Keratinocyte (primary cell): ENCODE results near the gene FAM221B. TPM values are rescaled to one million over a fixed set of nuclear protein-coding genes. Genes with fewer than 3 reads are reported as not detected.

Experiments used
- DNase-seq: peaks from one replicate; pipeline ENCODE4 v3.0.0-alpha.2; 2011; ENCODE audit warnings: low read depth, missing footprints, low spot score
- FAIRE-seq: peaks from 2 replicates; lab custom pipeline; 2011; peaks lifted over from hg19 to GRCh38; lab: Jason Lieb, UNC
- H2AFZ ChIP-seq: 2 replicates; pipeline ENCODE4 v1.6.0; 2012; ENCODE audit warnings: low read length, control low read depth, inconsistent platforms; ENCODE audit not compliant: control insufficient read depth
- H3K27ac ChIP-seq: 2 replicates; pipeline ENCODE4 v1.5.1; 2011; ENCODE audit warnings: low read length; ENCODE audit not compliant: control insufficient read depth, insufficient read depth
- H3K27me3 ChIP-seq: 3 replicates; pipeline ENCODE4 v1.6.0; 2011; ENCODE audit warnings: low read length; ENCODE audit not compliant: control insufficient read depth, insufficient read depth; ENCODE audit errors: extremely low read depth
- H3K36me3 ChIP-seq, 2 experiments: 2 replicates in 1 of 2; 3 replicates in 1 of 2; pipeline ENCODE4 v1.5.1; 2011; ENCODE audit warnings: low read length in 2 of 2, mild to moderate bottlenecking in 1 of 2; ENCODE audit not compliant: control insufficient read depth in 2 of 2, insufficient read depth in 2 of 2; ENCODE audit errors: extremely low read depth in 1 of 2
- H3K4me1 ChIP-seq: 3 replicates; pipeline ENCODE4 v1.5.1; 2011; ENCODE audit warnings: low read length; ENCODE audit not compliant: control insufficient read depth, insufficient read depth; ENCODE audit errors: extremely low read depth
- H3K4me2 ChIP-seq: 3 replicates; pipeline ENCODE4 v1.6.0; 2011; ENCODE audit warnings: low read depth, low read length; ENCODE audit not compliant: control insufficient read depth, insufficient read depth; ENCODE audit errors: extremely low read depth
- H3K4me3 ChIP-seq, 3 experiments: fragments of 200-600 bp in 1 of 3; sonication (generic) in 1 of 3; 2 replicates in 2 of 3; 3 replicates in 1 of 3; pipeline ENCODE4 v1.5.1; 2011 to 2016; ENCODE audit warnings: low read length in 3 of 3, mild to moderate bottlenecking in 3 of 3, control low read depth in 2 of 3, inconsistent platforms in 1 of 3, low read depth in 1 of 3, mixed read lengths in 1 of 3, mixed run types in 1 of 3, moderate library complexity in 1 of 3; ENCODE audit not compliant: control insufficient read depth in 2 of 3, insufficient read depth in 2 of 3; ENCODE audit errors: extremely low read depth in 1 of 3
- H3K79me2 ChIP-seq: 2 replicates; pipeline ENCODE4 v1.6.0; 2012; ENCODE audit warnings: low read length; ENCODE audit not compliant: control insufficient read depth, insufficient read depth
- H3K9ac ChIP-seq: 3 replicates; pipeline ENCODE4 v1.6.0; 2011; ENCODE audit warnings: low read length; ENCODE audit not compliant: control insufficient read depth, insufficient read depth; ENCODE audit errors: extremely low read depth
- H3K9me1 ChIP-seq: 3 replicates; pipeline ENCODE4 v1.6.0; 2011; ENCODE audit warnings: low read length; ENCODE audit not compliant: control insufficient read depth, insufficient read depth; ENCODE audit errors: extremely low read depth
- H3K9me3 ChIP-seq: 2 replicates; pipeline ENCODE4 v1.5.1; 2012; ENCODE audit warnings: low read depth, low read length; ENCODE audit not compliant: control insufficient read depth
- H4K20me1 ChIP-seq: 3 replicates; pipeline ENCODE4 v1.6.0; 2011; ENCODE audit warnings: low read length; ENCODE audit not compliant: control insufficient read depth, insufficient read depth; ENCODE audit errors: extremely low read depth
- EZH2 ChIP-seq: IDR thresholded peaks from one replicate; pipeline ENCODE4 v1.6.1; 2012; ENCODE audit warnings: inconsistent platforms, mild to moderate bottlenecking, low read length, moderate library complexity
- dilution Hi-C: fragments of 300-500 bp; cut with MboI; formaldehyde crosslinking; loops from one replicate; pipeline ENCODE4 v1.7.0; 2020; ENCODE audit warnings: low sequenced_read_pairs; ENCODE audit not compliant: extremely low pct_ligation_motif_present
- polyA plus RNA-seq, 5 experiments: library from polyadenylated mRNA; depleted of rRNA in 3 of 5; stranded (reverse) in 3 of 5; stranded (forward) in 1 of 5; unstranded in 1 of 5; fragments of >200 nt; gene quantifications; 1 replicate in 1 of 5; 2 replicates in 3 of 5; 3 replicates in 1 of 5; pipeline versions ENCODE4 v1.2.1 to v1.2.3, GENCODE V29; 2011 to 2012; ENCODE audit warnings: missing spikeins in 2 of 5, low read depth in 1 of 5, low replicate concordance in 1 of 5
- TF ChIP-seq, protein P1 (sequence below), 3 experiments: IDR thresholded peaks in 1 of 3; conservative IDR thresholded peaks in 1 of 3; optimal IDR thresholded peaks in 1 of 3; 2 replicates in 2 of 3; 3 replicates in 1 of 3; pipeline versions ENCODE3 to v1.5.1; 2011; ENCODE audit warnings: low read length in 3 of 3, mild to moderate bottlenecking in 3 of 3, moderate library complexity in 2 of 3, control low read depth in 1 of 3, inconsistent platforms in 1 of 3; ENCODE audit not compliant: insufficient read depth in 2 of 3; ENCODE audit errors: extremely low read depth in 1 of 3

The FAM221B gene
- polyA plus RNA-seq, 1 donor (not counting 4 experiments of a cell fraction or from before 2014, with no cell fraction given): not detected

DNA sequence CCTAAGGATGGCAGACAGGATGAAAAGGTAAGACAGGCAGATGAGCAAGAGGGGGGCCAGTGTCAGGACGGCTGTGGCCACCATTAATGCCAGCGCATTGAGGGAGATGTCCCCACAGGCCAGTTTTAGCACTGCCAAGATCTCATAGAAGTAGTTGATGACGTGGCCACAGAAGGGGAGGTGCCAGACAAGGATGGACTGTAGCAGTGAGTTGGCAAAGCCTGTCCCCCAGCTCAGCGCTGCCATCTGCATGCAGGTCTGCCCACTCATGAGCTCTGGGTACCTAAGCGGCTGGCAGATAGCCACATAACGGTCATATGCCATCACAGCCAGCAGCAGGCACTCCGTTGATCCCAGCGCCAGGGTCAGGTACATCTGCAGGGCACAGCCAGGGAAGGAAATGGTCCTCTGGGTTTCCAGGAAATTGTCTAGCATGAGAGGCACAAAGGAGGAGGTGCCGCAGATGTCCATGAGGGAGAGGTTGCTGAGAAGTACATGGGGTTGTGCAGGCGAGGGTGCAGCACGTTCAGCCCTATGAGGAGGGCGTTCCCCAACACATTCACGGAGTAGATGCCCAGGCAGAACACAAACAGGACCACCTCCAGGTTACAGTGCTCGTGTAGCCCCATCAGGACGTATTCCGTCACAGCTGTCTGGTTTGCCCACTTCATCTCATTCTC, 30.9 kb upstream of the FAM221B start:
- no peak for TF ChIP-seq EZH2
- TF ChIP-seq, protein P1, sequence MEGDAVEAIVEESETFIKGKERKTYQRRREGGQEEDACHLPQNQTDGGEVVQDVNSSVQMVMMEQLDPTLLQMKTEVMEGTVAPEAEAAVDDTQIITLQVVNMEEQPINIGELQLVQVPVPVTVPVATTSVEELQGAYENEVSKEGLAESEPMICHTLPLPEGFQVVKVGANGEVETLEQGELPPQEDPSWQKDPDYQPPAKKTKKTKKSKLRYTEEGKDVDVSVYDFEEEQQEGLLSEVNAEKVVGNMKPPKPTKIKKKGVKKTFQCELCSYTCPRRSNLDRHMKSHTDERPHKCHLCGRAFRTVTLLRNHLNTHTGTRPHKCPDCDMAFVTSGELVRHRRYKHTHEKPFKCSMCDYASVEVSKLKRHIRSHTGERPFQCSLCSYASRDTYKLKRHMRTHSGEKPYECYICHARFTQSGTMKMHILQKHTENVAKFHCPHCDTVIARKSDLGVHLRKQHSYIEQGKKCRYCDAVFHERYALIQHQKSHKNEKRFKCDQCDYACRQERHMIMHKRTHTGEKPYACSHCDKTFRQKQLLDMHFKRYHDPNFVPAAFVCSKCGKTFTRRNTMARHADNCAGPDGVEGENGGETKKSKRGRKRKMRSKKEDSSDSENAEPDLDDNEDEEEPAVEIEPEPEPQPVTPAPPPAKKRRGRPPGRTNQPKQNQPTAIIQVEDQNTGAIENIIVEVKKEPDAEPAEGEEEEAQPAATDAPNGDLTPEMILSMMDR (optimal IDR thresholded peaks at IDR 0.05 in 1 of 3, IDR thresholded peaks at IDR 0.05 in 1 of 3, conservative IDR thresholded peaks at IDR 0.05 in 1 of 3; ENCODE audit: extremely low read depth in 1 of 3, insufficient read depth in 2 of 3, low read length in 3 of 3): peak in 1 of 3 experiments; percentile 23
- H3K4me1 ChIP-seq: no peaks in the 10 kb centered on the region
- no peak for DNase-seq
- H3K79me2 ChIP-seq: no peaks in the 10 kb centered on the region
- no peak overlapping the region for H2AFZ ChIP-seq
- H3K9me3 ChIP-seq: no peaks in the 10 kb centered on the region
- no peak for FAIRE-seq
- no peak overlapping the region for H3K4me2 ChIP-seq
- H3K9me1 ChIP-seq: no peaks in the 10 kb centered on the region
- H4K20me1 ChIP-seq: no peaks in the 10 kb centered on the region
- dilution Hi-C loops: no loop called here
- no peak overlapping the region for H3K9ac ChIP-seq
- H3K36me3 ChIP-seq: no peaks in the 10 kb centered on the region
- no peak overlapping the region for H3K27ac ChIP-seq
- H3K4me3 ChIP-seq: no peak overlapping the region
- peaks cover 13% of the 10 kb centered on the region for H3K27me3 ChIP-seq

DNA sequence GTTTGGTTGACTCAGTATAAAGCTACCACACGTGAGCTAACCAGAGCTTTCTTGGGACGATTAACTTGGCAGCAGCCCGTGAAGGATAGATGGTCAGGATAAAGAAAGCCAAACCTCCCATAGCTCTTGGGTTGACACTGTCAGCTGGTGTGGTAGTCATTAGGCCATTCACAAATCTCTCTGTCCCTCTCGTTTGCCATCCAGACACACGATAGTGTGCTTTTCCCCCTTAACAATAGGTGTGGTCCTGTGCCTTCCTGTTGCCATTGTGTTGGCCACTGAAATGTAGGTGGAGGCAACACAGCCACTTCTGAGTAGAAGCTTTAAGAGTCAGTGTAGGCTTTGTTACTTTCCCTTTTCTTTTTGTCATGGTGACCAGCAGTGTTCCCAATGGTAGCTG, 29.9 kb upstream of the FAM221B start:
- no peaks in the 10 kb centered on the region for H4K20me1 ChIP-seq
- H3K9me1 ChIP-seq: no peaks in the 10 kb centered on the region
- H3K36me3 ChIP-seq: no peaks in the 10 kb centered on the region
- no peak overlapping the region for H3K9ac ChIP-seq
- peaks cover 17% of the 10 kb centered on the region for H3K27me3 ChIP-seq
- dilution Hi-C loops: no loop called here
- no peaks in the 10 kb centered on the region for H3K9me3 ChIP-seq
- FAIRE-seq (no peak), DNase-seq (no peak)
- no peaks in the 10 kb centered on the region for H3K79me2 ChIP-seq
- no peak for TF ChIP-seq EZH2
- TF ChIP-seq, protein P1 (optimal IDR thresholded peaks at IDR 0.05 in 1 of 3, IDR thresholded peaks at IDR 0.05 in 1 of 3, conservative IDR thresholded peaks at IDR 0.05 in 1 of 3; ENCODE audit: extremely low read depth in 1 of 3, insufficient read depth in 2 of 3, low read length in 3 of 3): no peak
- H3K4me1 ChIP-seq: no peaks in the 10 kb centered on the region
- no peak overlapping the region for H3K4me3 ChIP-seq
- H2AFZ ChIP-seq: no peak overlapping the region
- H3K4me2 ChIP-seq: no peak overlapping the region
- no peak overlapping the region for H3K27ac ChIP-seq
